K562 (cell line): ENCODE data around the gene ABCA7. TPM values are rescaled to one million over a fixed set of nuclear protein-coding genes. Genes with fewer than 3 reads are reported as not detected.

Experiments
- CEBPZ ChIP-seq: fragments of 150-350 bp; IDR thresholded peaks from 2 replicates; pipeline ENCODE4 v1.6.1; 2014; ENCODE audit warnings: low read depth, mild to moderate bottlenecking, low read length, borderline replicate concordance
- NFXL1 ChIP-seq: fragments of 450-650 bp; formaldehyde crosslinking; IDR thresholded peaks from 2 replicates; pipeline ENCODE4 v1.4.0; 2021; ENCODE audit warnings: mild to moderate bottlenecking
- NR3C1 ChIP-seq: sonication (generic); formaldehyde crosslinking; IDR thresholded peaks from 2 replicates; pipeline ENCODE4 v1.8.1; 2022; ENCODE audit warnings: missing genetic modification reagents
- PBX2 ChIP-seq, 2 experiments: IDR thresholded peaks in 1 of 2; conservative IDR thresholded peaks in 1 of 2; 2 replicates each; pipeline ENCODE4 v1.6.1; 2016; ENCODE audit warnings: low read depth in 2 of 2, mild to moderate bottlenecking in 1 of 2, missing compliant biosample characterization in 1 of 2, missing genetic modification characterization in 1 of 2, moderate library complexity in 1 of 2
- POLR2G ChIP-seq: fragments of 200-400 bp; formaldehyde crosslinking; IDR thresholded peaks from 2 replicates; pipeline ENCODE4 v1.6.1; 2017; ENCODE audit warnings: low read depth, mild to moderate bottlenecking, antibody characterized with exemption, low read length, moderate library complexity
- PPARD ChIP-seq: fragments of 250-450 bp; sonication (Bioruptor Pico); IDR thresholded peaks from 2 replicates; pipeline ENCODE4 v1.8.0; 2022; ENCODE audit warnings: inconsistent platforms, mild to moderate bottlenecking, moderate library complexity
- SUPT5H ChIP-seq: fragments of 450-650 bp; IDR thresholded peaks from 2 replicates; pipeline ENCODE4 v1.6.1; 2016
- ZFX ChIP-seq: sonication (generic); formaldehyde crosslinking; IDR thresholded peaks from 2 replicates; pipeline ENCODE4 v1.8.0; 2022; ENCODE audit warnings: mild to moderate bottlenecking, missing genetic modification reagents, moderate library complexity
- ZNF436 ChIP-seq: fragments of 250-450, 450-650 bp; sonication (Bioruptor Pico); formaldehyde crosslinking; IDR thresholded peaks from 2 replicates; pipeline ENCODE4 v1.7.0; 2020; ENCODE audit warnings: mild to moderate bottlenecking
- polyA plus RNA-seq, 8 experiments: library from polyadenylated mRNA; depleted of rRNA in 4 of 8; stranded (reverse) in 5 of 8; unstranded in 3 of 8; fragments of >200 nt; fragmentation: Nextera tagmentation in 2 of 8; fragmentation: Illumina TruSeq in 1 of 8; extraction: Ambion mirVana in 2 of 8; extraction: Trizol in 1 of 8; gene quantifications; 2 replicates each; pipeline versions ENCODE4 v1.2.1 to v1.2.3, GENCODE V29; 2011 to 2014; ENCODE audit warnings: inconsistent platforms in 1 of 8, missing spikeins in 1 of 8
- total RNA-seq, 7 experiments: library from RNA; depleted of rRNA in 6 of 7; stranded (reverse); fragments of >200 nt in 6 of 7; fragmentation: Illumina TruSeq in 2 of 7; extraction: Trizol in 2 of 7; gene quantifications; 2 replicates each; pipeline versions ENCODE4 v1.2.1 to v1.2.3, GENCODE V29; 2011 to 2021; ENCODE audit warnings: low replicate concordance in 1 of 7

Gene ABCA7
- total and polyA plus RNA-seq, 9 of the 15 experiments (the other 6 are each of a cell fraction or from before 2014, with no cell fraction given) = 2.3 to 96.1 (median 31.2) TPM

- no peak for TF ChIP-seq ZNF436
- no peak for TF ChIP-seq CEBPZ
- TF ChIP-seq SUPT5H = 0 out of 2 replicates have a peak, but pooled peaks have one; percentile 35
- TF ChIP-seq ZFX (CRISPR knock-in tag) = peak; percentile 49
- TF ChIP-seq PPARD (CRISPR knock-in tag) = no peak
- peak; percentile 28 for TF ChIP-seq POLR2G
- TF ChIP-seq NR3C1 (CRISPR knock-in tag) = no peak
- no peak for TF ChIP-seq PBX2 (CRISPR knock-in tag; IDR thresholded peaks at IDR 0.05; ENCODE audit: low read depth)
- TF ChIP-seq PBX2 (tag; conservative IDR thresholded peaks at IDR 0.05; ENCODE audit: low read depth) = no peak
- TF ChIP-seq NFXL1 (CRISPR knock-in tag) = no peak
Measured at GRCh38 chr19:1106841-1107660, 67.1 kb downstream of the ABCA7 start (continued).
